GM19043 (cell line): ENCODE results near the gene BAZ1B.
"Not testable (repeated sequence)": the region's sequence is repeated elsewhere in the genome, so short reads cannot be mapped to it uniquely, and the experiment has no call there.

Experiments used
- ATAC-seq: cut with Tn5 transposase; IDR thresholded peaks from one replicate; pipeline ENCODE4 v1.9.1; 2021; ENCODE audit warnings: low read depth; ENCODE audit not compliant: unreplicated experiment

BAZ1B gene

DNA sequence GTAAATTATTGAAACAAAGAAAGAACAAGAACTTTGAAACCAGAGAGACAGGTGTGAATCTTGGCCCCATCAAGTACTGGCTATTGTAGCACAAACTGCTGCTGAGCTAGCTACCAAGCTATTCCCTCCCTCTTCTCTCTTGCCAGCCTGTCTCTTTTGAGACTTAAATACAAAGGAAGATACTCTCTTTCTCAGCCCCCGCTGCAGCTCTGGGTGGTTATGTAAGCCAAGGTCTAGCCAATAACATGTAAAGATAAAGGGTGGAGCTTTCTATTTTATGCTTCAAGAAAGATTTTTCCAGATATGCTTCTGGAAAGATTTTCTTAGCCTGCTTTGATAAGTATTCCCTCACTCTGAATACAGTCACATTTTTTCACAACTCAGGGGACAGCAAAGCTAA is 17.2 kb downstream of the BAZ1B start:
- ATAC-seq: no peak

DNA sequence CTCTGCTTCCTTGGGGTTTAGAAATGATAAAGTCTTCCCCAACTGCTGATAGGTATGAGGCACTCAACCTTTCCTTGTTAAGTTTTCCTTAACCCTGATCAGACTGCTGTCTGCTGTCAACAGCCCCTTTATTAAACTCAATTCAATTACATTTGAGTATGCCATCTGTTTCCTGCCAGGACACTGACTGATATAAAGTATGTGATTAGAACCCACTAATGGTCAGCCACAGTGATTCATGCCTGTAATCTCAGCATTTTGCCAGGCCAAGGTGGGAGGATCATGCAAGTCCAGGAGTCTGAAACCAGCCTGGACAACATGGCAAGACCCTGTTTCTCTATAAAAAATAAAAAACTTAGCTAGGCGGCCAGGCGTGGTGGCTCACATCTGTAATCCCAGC is 18.1 kb downstream of the BAZ1B start:
- no peak for ATAC-seq

GRCh38 chr7:73503229-73503628 is 18.9 kb downstream of the BAZ1B start:
- ATAC-seq: no peak

DNA sequence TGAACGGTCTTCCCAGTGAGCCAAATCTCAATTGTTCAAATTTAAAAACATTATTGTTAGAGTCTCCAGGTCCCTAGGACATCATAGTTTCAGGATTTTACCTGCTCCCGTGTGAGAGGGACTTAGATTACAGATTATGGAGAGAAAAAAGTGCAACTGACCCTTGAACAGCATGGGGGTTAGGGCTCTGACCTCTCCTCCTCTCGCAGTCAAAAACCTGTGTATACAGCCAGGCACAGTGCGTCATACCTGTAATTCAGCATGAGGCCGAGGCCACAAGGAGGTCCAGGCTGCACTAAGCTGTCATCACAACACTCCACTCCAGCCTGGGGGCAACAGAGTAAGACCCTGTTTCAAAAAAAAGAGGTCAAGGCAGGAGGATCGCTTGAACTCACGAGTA is 25.5 kb downstream of the BAZ1B start:
- no peak for ATAC-seq

- ATAC-seq: not testable (repeated sequence)
Measured at GRCh38 chr7:73495507-73495906, 26.6 kb downstream of the BAZ1B start.

- ATAC-seq: no peak
Measured at GRCh38 chr7:73489976-73490375, 32.1 kb downstream of the BAZ1B start.

DNA sequence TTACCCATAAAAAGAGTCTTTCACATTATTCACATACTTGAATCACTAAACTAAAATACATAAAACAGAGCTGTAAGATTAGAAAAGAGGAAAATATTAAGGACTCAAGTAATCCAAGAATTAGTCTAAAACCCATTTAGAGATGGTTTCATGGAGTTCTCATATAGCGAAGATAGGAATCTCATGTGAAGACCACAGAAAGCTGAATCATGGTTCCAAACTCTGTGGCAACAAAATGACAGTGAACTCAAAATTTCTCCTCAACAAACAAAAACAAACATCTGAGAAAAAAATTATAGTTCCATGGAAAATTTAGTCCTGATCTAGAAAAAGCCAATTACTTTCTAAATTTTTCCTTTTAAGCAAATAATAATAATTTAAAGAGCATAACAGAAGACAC is 34.6 kb downstream of the BAZ1B start:
- ATAC-seq: no peak

GRCh38 chr7:73483171-73483570 is 38.9 kb downstream of the BAZ1B start:
- no peak for ATAC-seq

GRCh38 chr7:73482746-73483145 is 39.3 kb downstream of the BAZ1B start:
- ATAC-seq: no peak

- not testable (repeated sequence) for ATAC-seq
Measured at GRCh38 chr7:73481521-73481920, 40.6 kb downstream of the BAZ1B start.

- no peak for ATAC-seq
Measured at GRCh38 chr7:73478549-73478948, 43.5 kb downstream of the BAZ1B start.

DNA sequence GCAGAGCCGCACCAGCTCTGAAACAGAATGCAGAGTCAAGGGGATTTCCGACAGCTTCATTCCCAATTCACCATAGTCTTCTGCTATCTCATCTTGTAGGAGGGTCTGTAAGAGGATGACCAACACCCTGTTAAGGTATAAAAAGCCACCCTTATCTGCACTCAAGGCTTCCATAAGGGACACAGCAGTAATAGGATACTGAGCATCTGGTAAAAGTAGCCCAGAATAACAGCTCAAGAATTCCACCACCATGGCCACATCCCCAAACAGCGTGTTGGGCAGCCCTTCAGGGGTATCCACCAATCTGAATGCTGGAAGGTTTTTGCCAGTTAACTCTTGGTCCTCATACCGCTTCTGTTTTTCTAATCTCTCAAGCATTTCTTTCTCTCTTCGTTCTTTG is 44.7 kb downstream of the BAZ1B start:
- no peak for ATAC-seq

DNA sequence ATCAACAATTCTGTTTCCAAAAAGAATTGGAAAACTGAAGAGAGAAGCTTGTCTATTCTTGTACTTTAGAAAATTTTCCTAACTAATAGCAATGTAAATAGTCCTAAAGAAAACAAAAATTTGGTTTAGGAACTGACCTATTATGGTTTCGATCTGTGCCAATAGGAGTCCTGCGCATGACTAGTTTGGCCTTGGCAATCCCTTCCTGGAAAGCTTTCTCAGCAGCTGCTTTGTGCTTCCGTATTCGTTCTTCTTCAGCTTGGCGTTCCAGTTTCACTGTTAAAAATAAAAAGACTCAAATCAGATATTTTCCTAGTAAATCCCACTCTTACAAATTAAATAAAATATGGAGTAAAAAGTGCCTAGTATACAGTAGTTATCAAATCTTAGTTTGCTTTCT is 51.9 kb downstream of the BAZ1B start:
- ATAC-seq: no peak

- ATAC-seq: not testable (repeated sequence)
Measured at GRCh38 chr7:73467046-73467445, 55.0 kb downstream of the BAZ1B start.

GRCh38 chr7:73466112-73466511 is 56.0 kb downstream of the BAZ1B start:
- ATAC-seq: no peak

- no peak for ATAC-seq
Measured at GRCh38 chr7:73463966-73464365, 58.1 kb downstream of the BAZ1B start.

DNA sequence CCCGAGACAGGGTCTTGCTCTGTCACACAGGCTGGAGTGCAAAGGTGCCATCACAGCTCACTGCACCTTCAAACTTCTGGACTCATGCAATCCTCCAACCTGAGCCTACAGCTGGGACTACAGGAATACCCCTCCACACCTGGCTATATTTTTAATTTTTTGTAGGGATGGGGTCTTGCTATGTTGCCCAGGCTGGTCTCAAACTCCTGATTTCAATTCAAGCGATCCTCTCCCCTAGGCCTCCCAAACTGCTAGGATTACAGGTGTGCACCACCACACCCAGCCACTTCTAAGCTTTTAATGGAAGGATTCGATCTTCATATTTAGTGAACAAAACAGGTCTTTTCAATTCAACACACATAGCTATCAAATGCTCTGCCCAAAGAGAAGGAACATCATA is 58.8 kb downstream of the BAZ1B start:
- ATAC-seq: no peak

GRCh38 chr7:73461782-73462285 is 60.3 kb downstream of the BAZ1B start:
- no peak for ATAC-seq

GRCh38 chr7:73454424-73454823 is 67.7 kb downstream of the BAZ1B start:
- no peak for ATAC-seq

DNA sequence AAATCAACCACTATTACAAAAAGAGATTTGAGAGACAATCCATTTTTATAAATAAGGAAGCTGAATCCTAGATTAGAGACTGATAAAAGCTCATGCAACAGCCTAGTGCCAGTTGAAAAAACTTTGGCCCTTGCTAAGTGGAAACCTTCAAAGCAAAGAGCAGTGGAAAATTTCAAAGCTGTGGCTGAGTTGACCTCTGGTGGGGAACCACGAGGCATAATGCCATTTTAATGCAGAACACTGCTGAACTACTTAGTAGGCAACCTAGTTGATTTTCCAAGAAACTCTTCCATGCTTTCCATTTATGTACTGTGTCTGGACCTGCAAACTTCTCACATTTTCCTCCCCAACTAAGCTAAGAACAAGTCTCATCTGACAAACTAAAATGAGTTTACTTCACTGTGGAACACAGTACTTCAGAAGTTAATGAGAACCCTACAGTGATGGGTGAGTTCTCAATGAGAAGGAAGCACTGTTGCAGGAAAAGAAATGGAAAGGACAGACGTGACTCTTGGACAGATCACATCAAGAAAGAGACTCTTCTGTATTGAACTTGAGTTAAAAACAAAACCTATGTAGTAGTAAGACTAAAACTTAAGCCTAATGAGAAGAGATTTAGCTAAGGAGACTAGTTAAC is 69.0 kb downstream of the BAZ1B start:
- no peak for ATAC-seq

GRCh38 chr7:73451780-73452398 is 70.2 kb downstream of the BAZ1B start:
- ATAC-seq: no peak

DNA sequence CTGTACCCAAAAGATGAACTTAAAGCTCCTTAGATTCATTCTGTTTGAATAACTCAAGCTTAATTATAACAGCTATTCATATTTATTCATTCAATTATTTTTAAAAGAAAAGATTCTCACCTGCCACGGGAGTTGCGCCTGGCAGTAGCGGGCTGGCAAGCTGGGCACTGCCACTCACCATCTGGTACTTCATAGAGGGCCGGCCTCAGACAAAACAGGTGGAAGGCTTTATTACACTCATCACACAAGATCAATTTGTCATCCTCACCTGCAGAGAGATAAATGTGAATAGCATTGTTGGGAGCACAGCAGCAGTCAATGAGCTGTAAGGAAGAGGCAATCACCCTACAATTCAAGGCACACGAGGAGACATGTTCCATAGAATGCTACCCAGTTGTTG is 72.7 kb downstream of the BAZ1B start:
- no peak for ATAC-seq
